Measurements from ENCODE around the gene STK25. TPM values are rescaled to one million over a fixed set of nuclear protein-coding genes. Genes with fewer than 3 reads are reported as not detected.
"Not testable (repeated sequence)": the region's sequence is repeated elsewhere in the genome, so short reads cannot be mapped to it uniquely, and the experiment has no call there.

Gene STK25
- total and polyA plus RNA-seq, 2 donors (not counting 1 experiment from before 2014, with no cell fraction given): 183 to 378 TPM

- Mint-ChIP-seq H3K9me3 (ENCODE audit: insufficient read depth) (no peaks in the 10 kb centered on the region), H3K4me3 (peak overlapping the region; percentile 85), H3K4me1 (peaks cover 24% of the 10 kb centered on the region), H3K27ac (peak overlapping the region; percentile 72), H3K27me3 (no peaks in the 10 kb centered on the region)
- Histone ChIP-seq H3K27ac (ENCODE audit: low read length in 2 of 2) (no peak overlapping the region), H3K9ac (ENCODE audit: low read length) (peak overlapping the region; percentile 72), H4K20me1 (ENCODE audit: control insufficient read depth, insufficient read depth, low read length, poor library complexity, severe bottlenecking) (peaks cover 55% of the 10 kb centered on the region), H2AFZ (ENCODE audit: insufficient read depth, low read depth, low read length, poor library complexity, severe bottlenecking) (peak overlapping the region; percentile 94), H3K4me2 (replicated peaks; ENCODE audit: low read depth, low read length, poor library complexity, severe bottlenecking) (peak overlapping the region; percentile 85), H3K4me1 (ENCODE audit: control insufficient read depth in 2 of 2, insufficient read depth in 2 of 2, low read length in 2 of 2) (peaks cover 15 to 20% of the 10 kb centered on the region in 2 donors), H3K36me3 (replicated peaks in 1 of 2; ENCODE audit: control extremely low read depth in 1 of 2, control insufficient read depth in 1 of 2, extremely low read depth in 1 of 2, insufficient read depth in 2 of 2, low read length in 1 of 2) (no peaks in the 10 kb centered on the region), H3K79me2 (ENCODE audit: control insufficient read depth, insufficient read depth, low read length) (peaks cover 49% of the 10 kb centered on the region), H3K27me3 (replicated peaks in 1 of 4; ENCODE audit: control extremely low read depth in 1 of 4, control insufficient read depth in 3 of 4, insufficient read depth in 4 of 4, low read length in 3 of 4) (no peaks in the 10 kb centered on the region), H3K4me3 (ENCODE audit: control extremely low read depth in 1 of 5, extremely low read depth in 1 of 5, insufficient read depth in 1 of 5, low read depth in 2 of 5, low read length in 4 of 5) (peak overlapping the region in 3 of 5 experiments; percentile 70 to 78 (median 75)), H3K9me3 (ENCODE audit: control extremely low read depth in 1 of 3, control insufficient read depth in 2 of 3, insufficient read depth in 1 of 3, low read length in 2 of 3) (peaks cover 0 to 3% (median 0%) of the 10 kb centered on the region in 3 donors)
- WGBS (ENCODE audit: insufficient coverage): 79% methylated on average over 18 of the region's 19 CpGs
- no peak for ATAC-seq (ENCODE audit: low read depth)
- POLR2A ChIA-PET: no interaction called here
- intact Hi-C loops (cut with micrococcal nuclease): no loop called here
- CTCF ChIA-PET: interaction anchor here (1.0 kb wide), 1 partner anchor 189 kb away, joined by 4 read pairs; no protein-coding TSS in a partner anchor
- TF ChIP-seq CTCF (IDR thresholded peaks at IDR 0.05) (no peak), EZH2 (IDR thresholded peaks at IDR 0.05; ENCODE audit: borderline replicate concordance, insufficient read depth, low read depth, low read length, poor library complexity, severe bottlenecking) (no peak)
- DNase-seq: no peak
These were observed 1.5 kb downstream of the STK25 start for GRCh38 chr2:241506793-241507429.

GRCh38 chr2:241506317-241506716, 2.1 kb downstream of the STK25 start:
- peaks cover 24% of the 10 kb centered on the region for H3K4me1 Mint-ChIP-seq
- H3K27ac Mint-ChIP-seq; DNase-seq; H3K9ac ChIP-seq (ENCODE audit: low read length); H3K27ac ChIP-seq (ENCODE audit: low read length in 2 of 2); H3K9me3 Mint-ChIP-seq (ENCODE audit: insufficient read depth); H3K4me3 ChIP-seq (ENCODE audit: control extremely low read depth in 1 of 5, extremely low read depth in 1 of 5, insufficient read depth in 1 of 5, low read depth in 2 of 5, low read length in 4 of 5); H3K4me3 Mint-ChIP-seq; H3K36me3 ChIP-seq (replicated peaks in 1 of 2; ENCODE audit: control extremely low read depth in 1 of 2, control insufficient read depth in 1 of 2, extremely low read depth in 1 of 2, insufficient read depth in 2 of 2, low read length in 1 of 2); intact Hi-C loops (cut with micrococcal nuclease); H2AFZ ChIP-seq (ENCODE audit: insufficient read depth, low read depth, low read length, poor library complexity, severe bottlenecking); H3K27me3 Mint-ChIP-seq; ATAC-seq (ENCODE audit: low read depth); H3K9me3 ChIP-seq (ENCODE audit: control extremely low read depth in 1 of 3, control insufficient read depth in 2 of 3, insufficient read depth in 1 of 3, low read length in 2 of 3); H3K27me3 ChIP-seq (replicated peaks in 1 of 4; ENCODE audit: control extremely low read depth in 1 of 4, control insufficient read depth in 3 of 4, insufficient read depth in 4 of 4, low read length in 3 of 4); POLR2A ChIA-PET; H3K4me2 ChIP-seq (replicated peaks; ENCODE audit: low read depth, low read length, poor library complexity, severe bottlenecking); CTCF ChIA-PET: not testable (repeated sequence)
- Histone ChIP-seq H4K20me1 (ENCODE audit: control insufficient read depth, insufficient read depth, low read length, poor library complexity, severe bottlenecking) (peaks cover 59% of the 10 kb centered on the region), H3K4me1 (ENCODE audit: control insufficient read depth in 2 of 2, insufficient read depth in 2 of 2, low read length in 2 of 2) (peaks cover 15 to 20% of the 10 kb centered on the region in 2 donors), H3K79me2 (ENCODE audit: control insufficient read depth, insufficient read depth, low read length) (peaks cover 54% of the 10 kb centered on the region)
- WGBS (ENCODE audit: insufficient coverage): 96% methylated on average over 8 of the region's 11 CpGs
